ENCODE data around the gene PCDHGB3. TPM values are rescaled to one million over a fixed set of nuclear protein-coding genes. Genes with fewer than 3 reads are reported as not detected.
"Not testable (repeated sequence)": the region's sequence is repeated elsewhere in the genome, so short reads cannot be mapped to it uniquely, and the experiment has no call there.

Gene PCDHGB3
- polyA plus RNA-seq, 3 donors from 2014 or later = 0.06 to 0.15 TPM; not detected in 1

GRCh38 chr5:141409598-141410306 is 39.7 kb downstream of the PCDHGB3 start:
- Mint-ChIP-seq H3K27me3 (ENCODE audit: low read depth in 3 of 3) (peaks cover 45 to 46% (median 45%) of the 10 kb centered on the region in 3 donors), H3K4me3 (peak overlapping the region in 1 of 5 donors; percentile 73), H3K27ac (peak overlapping the region in 1 of 6 donors; percentile 69)

DNA sequence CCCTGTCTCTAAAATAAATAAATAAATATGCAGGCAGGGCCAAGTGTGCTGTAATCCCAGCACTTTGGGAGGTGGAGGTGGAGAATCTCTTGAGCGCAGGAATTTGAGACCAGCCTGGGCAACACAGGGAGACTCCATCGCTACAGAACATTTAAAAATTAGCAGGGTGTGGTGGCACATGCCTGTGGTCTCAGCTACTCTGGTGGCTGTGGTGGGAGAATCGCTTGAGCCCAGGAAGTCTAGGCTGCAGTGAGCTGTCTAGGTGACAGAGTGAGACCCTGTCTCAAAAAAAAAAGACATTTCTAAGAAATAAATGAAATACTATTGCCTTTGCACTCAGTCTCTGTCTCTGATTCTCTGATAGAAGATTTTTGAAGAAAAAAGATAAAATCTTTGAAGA is 41.5 kb downstream of the PCDHGB3 start:
- peak overlapping the region; percentile 32 to 82 (median 58) for H3K27ac Mint-ChIP-seq
- peak; percentile 20 to 57 (median 53) for DNase-seq
- peaks cover 4 to 49% (median 28%) of the 10 kb centered on the region in 6 donors for H3K9me3 Mint-ChIP-seq
- peak overlapping the region; percentile 24 to 76 (median 53) for H3K4me3 Mint-ChIP-seq
- H3K27me3 Mint-ChIP-seq (ENCODE audit: low read depth in 3 of 3) = peaks cover 49 to 52% (median 49%) of the 10 kb centered on the region in 3 donors
- H3K36me3 Mint-ChIP-seq = peaks cover 4 to 19% (median 18%) of the 10 kb centered on the region in 3 donors
- H3K4me1 Mint-ChIP-seq = peaks cover 47 to 70% of the 10 kb centered on the region in 2 donors

More at GRCh38 chr5:141409598-141410306, 39.7 kb downstream of the PCDHGB3 start:
- Mint-ChIP-seq H3K36me3 (peaks cover 4 to 19% (median 18%) of the 10 kb centered on the region in 3 donors), H3K4me1 (peaks cover 43 to 58% of the 10 kb centered on the region in 2 donors), H3K9me3 (peaks cover 4 to 40% (median 30%) of the 10 kb centered on the region in 6 donors)
- no peak for DNase-seq

GRCh38 chr5:141412854-141413539 is 43.0 kb downstream of the PCDHGB3 start, which contains the start of gene PCDHGA10:
Gene PCDHGA10, plus strand, starts transcription at chr5:141412987. Its CDS starts 189 bp downstream, at chr5:141413176.
- DNase-seq = peak; percentile 24 to 56 (median 50)
- H3K36me3 Mint-ChIP-seq = peaks cover 4 to 20% (median 18%) of the 10 kb centered on the region in 3 donors
- peak within 1 kb of the TSS; percentile 82 to 89 (median 84) for H3K4me3 Mint-ChIP-seq
- H3K27ac Mint-ChIP-seq = peak within 1 kb of the TSS in 5 of 6 donors; percentile 54 to 82 (median 62)
- H3K9me3 Mint-ChIP-seq = peaks cover 6 to 44% (median 24%) of the 10 kb centered on the region in 6 donors
- peaks cover 48 to 71% of the 10 kb centered on the region in 2 donors for H3K4me1 Mint-ChIP-seq
- H3K27me3 Mint-ChIP-seq (ENCODE audit: low read depth in 3 of 3) = peaks cover 50 to 55% (median 51%) of the 10 kb centered on the region in 3 donors

GRCh38 chr5:141413540-141414069 is 43.6 kb downstream of the PCDHGB3 start:
- H3K27me3 Mint-ChIP-seq (ENCODE audit: low read depth in 3 of 3) = peaks cover 51 to 56% (median 56%) of the 10 kb centered on the region in 3 donors
- peak overlapping the region in 4 of 6 donors; percentile 5 to 61 (median 34) for H3K27ac Mint-ChIP-seq
- peaks cover 4 to 27% (median 23%) of the 10 kb centered on the region in 3 donors for H3K36me3 Mint-ChIP-seq
- H3K9me3 Mint-ChIP-seq = peaks cover 10 to 44% (median 23%) of the 10 kb centered on the region in 6 donors
- H3K4me1 Mint-ChIP-seq = peaks cover 46 to 71% of the 10 kb centered on the region in 2 donors
- peak overlapping the region; percentile 82 to 89 (median 84) for H3K4me3 Mint-ChIP-seq
- DNase-seq = no peak

GRCh38 chr5:141414548-141415274 is 44.7 kb downstream of the PCDHGB3 start:
- peaks cover 4 to 25% (median 22%) of the 10 kb centered on the region in 3 donors for H3K36me3 Mint-ChIP-seq
- H3K27ac Mint-ChIP-seq = peak overlapping the region in 1 of 6 donors; percentile 10
- H3K27me3 Mint-ChIP-seq (ENCODE audit: low read depth in 3 of 3) = peaks cover 52 to 61% (median 53%) of the 10 kb centered on the region in 3 donors

GRCh38 chr5:141415275-141415618 is 45.2 kb downstream of the PCDHGB3 start:
- Mint-ChIP-seq H3K27me3 (ENCODE audit: low read depth in 3 of 3) (peaks cover 52 to 63% (median 54%) of the 10 kb centered on the region in 3 donors), H3K9me3 (peaks cover 12 to 42% (median 22%) of the 10 kb centered on the region in 6 donors), H3K4me3 (peak overlapping the region; percentile 33 to 74 (median 59)), H3K36me3 (peaks cover 2 to 24% (median 22%) of the 10 kb centered on the region in 3 donors), H3K4me1 (peaks cover 39 to 65% of the 10 kb centered on the region in 2 donors), H3K27ac (peak overlapping the region in 1 of 6 donors; percentile 15)
- DNase-seq = not testable (repeated sequence)

More at GRCh38 chr5:141414548-141415274, 44.7 kb downstream of the PCDHGB3 start:
- Mint-ChIP-seq H3K9me3 (peaks cover 9 to 41% (median 19%) of the 10 kb centered on the region in 6 donors), H3K4me3 (peak overlapping the region; percentile 33 to 86 (median 59)), H3K4me1 (peaks cover 40 to 68% of the 10 kb centered on the region in 2 donors)
- not testable (repeated sequence) for DNase-seq

DNA sequence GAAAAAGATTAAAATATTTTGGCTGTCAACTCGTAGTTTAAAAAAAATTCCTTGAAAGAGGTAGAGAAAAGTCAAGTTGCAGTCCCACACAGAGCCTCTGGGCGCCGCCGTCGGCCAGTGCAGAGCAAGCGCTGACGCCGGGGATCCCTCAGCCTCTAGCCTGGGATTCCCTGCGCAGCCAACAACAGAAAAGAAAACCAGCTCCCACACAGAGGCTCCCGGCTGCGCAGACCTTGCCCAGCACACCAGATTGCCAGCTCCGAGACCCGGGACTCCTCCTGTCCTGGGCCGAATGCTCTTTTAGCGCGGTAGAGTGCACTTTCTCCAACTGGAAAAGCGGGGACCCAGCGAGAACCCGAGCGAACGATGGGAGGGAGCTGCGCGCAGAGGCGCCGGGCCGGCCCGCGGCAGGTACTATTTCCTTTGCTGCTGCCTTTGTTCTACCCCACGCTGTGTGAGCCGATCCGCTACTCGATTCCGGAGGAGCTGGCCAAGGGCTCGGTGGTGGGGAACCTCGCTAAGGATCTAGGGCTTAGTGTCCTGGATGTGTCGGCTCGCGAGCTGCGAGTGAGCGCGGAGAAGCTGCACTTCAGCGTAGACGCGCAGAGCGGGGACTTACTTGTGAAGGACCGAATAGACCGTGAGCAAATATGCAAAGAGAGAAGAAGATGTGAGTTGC is 47.6 kb downstream of the PCDHGB3 start, which contains the start of gene PCDHGB7:
TSS of gene PCDHGB7 (plus strand) at position 184 of the 679 bp plus-strand sequence. CDS start at position 367, 183 bp downstream.
- Mint-ChIP-seq H3K36me3 (peaks cover 0 to 21% (median 20%) of the 10 kb centered on the region in 3 donors), H3K27ac (peak within 1 kb of the TSS in 3 of 6 donors; percentile 41 to 58 (median 45)), H3K27me3 (ENCODE audit: low read depth in 3 of 3) (peaks cover 67 to 77% (median 71%) of the 10 kb centered on the region in 3 donors), H3K9me3 (peaks cover 12 to 59% (median 36%) of the 10 kb centered on the region in 6 donors), H3K4me3 (peak within 1 kb of the TSS; percentile 71 to 85 (median 74)), H3K4me1 (peaks cover 37 to 68% of the 10 kb centered on the region in 2 donors)
- peak; percentile 22 to 53 (median 51) for DNase-seq

GRCh38 chr5:141419074-141419880 is 49.2 kb downstream of the PCDHGB3 start:
- Mint-ChIP-seq H3K27me3 (ENCODE audit: low read depth in 3 of 3) (peaks cover 62 to 70% (median 68%) of the 10 kb centered on the region in 3 donors), H3K9me3 (peaks cover 12 to 53% (median 37%) of the 10 kb centered on the region in 6 donors), H3K4me1 (peaks cover 23 to 53% of the 10 kb centered on the region in 2 donors), H3K36me3 (peaks cover 0 to 18% (median 16%) of the 10 kb centered on the region in 3 donors), H3K27ac (peak overlapping the region in 2 of 6 donors; percentile 41 to 74), H3K4me3 (peak overlapping the region in 1 of 5 donors; percentile 85)
- no peak for DNase-seq

DNA sequence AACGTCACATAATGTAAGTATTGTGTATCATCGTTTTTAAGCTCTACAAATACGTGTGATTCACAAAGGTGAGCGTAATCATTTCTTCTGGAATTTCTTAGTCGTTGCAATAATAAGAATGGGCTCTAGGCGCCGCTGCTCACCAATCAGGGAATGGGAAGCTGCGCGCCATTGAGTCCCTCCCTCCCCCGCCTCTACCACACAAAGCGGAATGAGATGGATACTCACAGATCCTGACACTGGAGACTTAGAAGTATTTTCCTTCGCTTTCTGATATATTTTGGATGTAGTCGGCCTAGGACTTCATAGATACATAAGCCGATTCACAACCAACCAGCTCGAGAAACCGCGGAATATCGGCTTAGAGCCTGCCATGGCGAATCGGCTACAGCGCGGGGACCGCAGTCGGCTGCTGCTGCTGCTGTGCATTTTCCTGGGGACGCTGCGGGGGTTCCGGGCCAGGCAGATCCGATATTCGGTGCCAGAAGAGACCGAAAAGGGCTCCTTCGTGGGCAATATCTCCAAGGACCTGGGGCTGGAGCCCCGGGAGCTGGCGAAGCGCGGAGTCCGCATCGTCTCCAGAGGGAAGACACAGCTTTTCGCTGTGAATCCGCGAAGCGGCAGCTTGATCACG is 50.9 kb downstream of the PCDHGB3 start, which contains the start of gene PCDHGA11:
TSS of gene PCDHGA11 (plus strand) at position 197 of the 634 bp plus-strand sequence. CDS start at position 374, 177 bp downstream.
- DNase-seq = peak; percentile 19 to 40 (median 31)
- peak within 1 kb of the TSS in 2 of 6 donors; percentile 27 to 61 for H3K27ac Mint-ChIP-seq
- peaks cover 14 to 38% of the 10 kb centered on the region in 2 donors for H3K4me1 Mint-ChIP-seq
- peaks cover 0 to 14% (median 12%) of the 10 kb centered on the region in 3 donors for H3K36me3 Mint-ChIP-seq
- peaks cover 12 to 50% (median 36%) of the 10 kb centered on the region in 6 donors for H3K9me3 Mint-ChIP-seq
- peaks cover 52 to 66% (median 61%) of the 10 kb centered on the region in 3 donors for H3K27me3 Mint-ChIP-seq (ENCODE audit: low read depth in 3 of 3)
- peak within 1 kb of the TSS; percentile 71 to 89 (median 83) for H3K4me3 Mint-ChIP-seq

DNA sequence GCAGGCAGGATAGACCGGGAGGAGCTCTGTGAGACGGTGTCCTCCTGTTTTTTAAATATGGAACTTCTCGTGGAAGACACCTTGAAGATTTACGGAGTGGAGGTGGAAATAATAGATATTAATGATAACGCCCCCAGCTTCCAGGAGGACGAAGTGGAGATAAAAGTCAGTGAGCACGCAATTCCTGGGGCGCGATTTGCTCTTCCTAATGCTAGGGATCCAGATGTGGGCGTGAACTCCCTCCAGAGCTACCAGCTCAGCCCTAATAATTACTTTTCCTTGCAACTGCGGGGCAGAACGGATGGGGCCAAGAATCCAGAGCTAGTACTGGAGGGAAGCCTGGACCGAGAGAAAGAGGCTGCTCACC is 51.4 kb downstream of the PCDHGB3 start:
- Mint-ChIP-seq H3K4me3 (peak overlapping the region; percentile 71 to 89 (median 83)), H3K4me1 (peaks cover 14 to 37% of the 10 kb centered on the region in 2 donors), H3K27ac (peak overlapping the region in 2 of 6 donors; percentile 27 to 61), H3K9me3 (peaks cover 12 to 50% (median 36%) of the 10 kb centered on the region in 6 donors), H3K27me3 (ENCODE audit: low read depth in 3 of 3) (peaks cover 49 to 65% (median 61%) of the 10 kb centered on the region in 3 donors), H3K36me3 (peaks cover 0 to 14% (median 12%) of the 10 kb centered on the region in 3 donors)
- no peak for DNase-seq

Measured in immature natural killer cell (primary cell).